KG1 (cell line): ENCODE data around the gene ZSCAN5B.

Experiments
- DNase-seq: peaks from one replicate; lab custom pipeline; 2025; lab: John Stamatoyannopoulos, UW

ZSCAN5B gene

GRCh38 chr19:56145698-56146097 is 51.9 kb downstream of the ZSCAN5B start:
- DNase-seq = no peak

- no peak for DNase-seq
These were observed 52.8 kb downstream of the ZSCAN5B start for GRCh38 chr19:56144831-56145230.

- no peak for DNase-seq
These were observed 53.2 kb downstream of the ZSCAN5B start for GRCh38 chr19:56144376-56144775.

GRCh38 chr19:56142897-56143434 is 54.6 kb downstream of the ZSCAN5B start:
- no peak for DNase-seq

- DNase-seq = no peak
These were observed 55.3 kb downstream of the ZSCAN5B start for GRCh38 chr19:56142087-56142787.

GRCh38 chr19:56141417-56141993 is 56.1 kb downstream of the ZSCAN5B start:
- DNase-seq = no peak

GRCh38 chr19:56140583-56141416 is 56.8 kb downstream of the ZSCAN5B start, which contains the start of gene ZNF444:
Gene ZNF444, plus strand, starts transcription at chr19:56141287. Its CDS starts 5,625 bp downstream, at chr19:56146912.
- peak; percentile 98 for DNase-seq

- no peak for DNase-seq
These were observed 57.6 kb downstream of the ZSCAN5B start for GRCh38 chr19:56139847-56140582.
